Calu3 (cell line): ENCODE data around the gene VPS52. TPM values are rescaled to one million over a fixed set of nuclear protein-coding genes. Genes with fewer than 3 reads are reported as not detected.

Experiments
- BruUV-seq: library from RNA; stranded (reverse); fragments of 400-500 nt; replicated peaks from 2 replicates; lab custom pipeline; 2021; lab: Mats Ljungman, UMichigan
- CTCF ChIA-PET: fragments of 300-600 bp; sonication (Branson Sonifier 250); formaldehyde crosslinking; loops from one replicate; lab custom pipeline; 2022; ENCODE audit warnings: antibody characterized with exemption; lab: Charles Lee
- DNase-seq: peaks from one replicate; pipeline ENCODE4 v3.0.0; 2022
- H3K27ac Mint-ChIP-seq: one replicate; pipeline ENCODE4 v1.8.0; 2022; ENCODE audit warnings: mixed read lengths; ENCODE audit not compliant: unreplicated experiment
- H3K27me3 Mint-ChIP-seq: one replicate; pipeline ENCODE4 v1.8.0; 2022; ENCODE audit warnings: mixed read lengths; ENCODE audit not compliant: unreplicated experiment
- H3K36me3 Mint-ChIP-seq: one replicate; pipeline ENCODE4 v1.8.0; 2022; ENCODE audit warnings: mild to moderate bottlenecking, moderate library complexity, mixed read lengths; ENCODE audit not compliant: insufficient read depth, unreplicated experiment
- H3K4me1 Mint-ChIP-seq: one replicate; pipeline ENCODE4 v1.8.0; 2022; ENCODE audit warnings: mild to moderate bottlenecking, low read depth, mixed read lengths; ENCODE audit not compliant: unreplicated experiment
- H3K4me3 Mint-ChIP-seq: one replicate; pipeline ENCODE4 v1.8.0; 2022; ENCODE audit warnings: mild to moderate bottlenecking, low read depth, moderate library complexity, mixed read lengths; ENCODE audit not compliant: unreplicated experiment
- H3K9me3 Mint-ChIP-seq: one replicate; pipeline ENCODE4 v1.8.0; 2022; ENCODE audit warnings: low read depth, mixed read lengths; ENCODE audit not compliant: unreplicated experiment
- intact Hi-C: fragments of 100-400 bp; cut with micrococcal nuclease; formaldehyde crosslinking; loops from one replicate; pipeline ENCODE4 v1.10.0; 2022; ENCODE audit not compliant: unreplicated experiment
- total RNA-seq: library from RNA; stranded (reverse); gene quantifications from 2 replicates; pipeline ENCODE4 v1.2.3, GENCODE V29; 2022
- TF ChIP-seq, protein P1 (sequence below): fragments of 200-600 bp; IDR thresholded peaks from one replicate; pipeline ENCODE4 v1.8.0; 2022; ENCODE audit warnings: antibody characterized with exemption; ENCODE audit not compliant: unreplicated experiment

VPS52 gene
- total RNA-seq, 1 experiment from 2014 or later: 99.7 TPM

DNA sequence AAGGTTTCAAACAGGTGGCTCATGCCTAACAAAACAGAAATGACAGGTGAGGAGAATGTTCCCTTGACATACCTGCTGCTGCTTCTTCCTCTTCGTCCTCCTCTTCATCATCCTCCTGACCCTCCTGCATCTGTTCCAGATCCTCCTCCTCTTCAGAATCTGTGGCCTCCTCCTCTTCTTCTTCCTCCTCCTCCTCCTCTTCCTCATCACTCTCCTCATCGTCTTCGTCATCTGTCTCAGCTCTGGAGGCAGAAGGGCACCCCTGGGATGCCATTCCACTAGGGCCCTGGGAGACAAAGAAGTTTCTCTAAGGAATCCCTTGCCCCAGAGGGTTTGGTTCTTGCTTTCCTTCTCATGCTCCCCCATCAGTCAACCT lies 48.3 kb upstream of the VPS52 start:
- Mint-ChIP-seq H3K27ac (no peak overlapping the region), H3K4me1 (peaks cover 79% of the 10 kb centered on the region), H3K36me3 (peaks cover 95% of the 10 kb centered on the region), H3K27me3 (no peaks in the 10 kb centered on the region), H3K4me3 (no peak overlapping the region), H3K9me3 (no peaks in the 10 kb centered on the region)
- no TSS peak for BruUV-seq
- CTCF ChIA-PET: interaction anchor here (0.6 kb wide), 1 partner anchor 112 kb away, joined by 4 read pairs; no protein-coding TSS in a partner anchor
- intact Hi-C loops: loop anchor here (5.0 kb wide), 1 partner anchor 72 kb away; the partner anchor contains the start of gene KIFC1
- TF ChIP-seq, protein P1, sequence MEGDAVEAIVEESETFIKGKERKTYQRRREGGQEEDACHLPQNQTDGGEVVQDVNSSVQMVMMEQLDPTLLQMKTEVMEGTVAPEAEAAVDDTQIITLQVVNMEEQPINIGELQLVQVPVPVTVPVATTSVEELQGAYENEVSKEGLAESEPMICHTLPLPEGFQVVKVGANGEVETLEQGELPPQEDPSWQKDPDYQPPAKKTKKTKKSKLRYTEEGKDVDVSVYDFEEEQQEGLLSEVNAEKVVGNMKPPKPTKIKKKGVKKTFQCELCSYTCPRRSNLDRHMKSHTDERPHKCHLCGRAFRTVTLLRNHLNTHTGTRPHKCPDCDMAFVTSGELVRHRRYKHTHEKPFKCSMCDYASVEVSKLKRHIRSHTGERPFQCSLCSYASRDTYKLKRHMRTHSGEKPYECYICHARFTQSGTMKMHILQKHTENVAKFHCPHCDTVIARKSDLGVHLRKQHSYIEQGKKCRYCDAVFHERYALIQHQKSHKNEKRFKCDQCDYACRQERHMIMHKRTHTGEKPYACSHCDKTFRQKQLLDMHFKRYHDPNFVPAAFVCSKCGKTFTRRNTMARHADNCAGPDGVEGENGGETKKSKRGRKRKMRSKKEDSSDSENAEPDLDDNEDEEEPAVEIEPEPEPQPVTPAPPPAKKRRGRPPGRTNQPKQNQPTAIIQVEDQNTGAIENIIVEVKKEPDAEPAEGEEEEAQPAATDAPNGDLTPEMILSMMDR: no peak
- DNase-seq: no peak

DNA sequence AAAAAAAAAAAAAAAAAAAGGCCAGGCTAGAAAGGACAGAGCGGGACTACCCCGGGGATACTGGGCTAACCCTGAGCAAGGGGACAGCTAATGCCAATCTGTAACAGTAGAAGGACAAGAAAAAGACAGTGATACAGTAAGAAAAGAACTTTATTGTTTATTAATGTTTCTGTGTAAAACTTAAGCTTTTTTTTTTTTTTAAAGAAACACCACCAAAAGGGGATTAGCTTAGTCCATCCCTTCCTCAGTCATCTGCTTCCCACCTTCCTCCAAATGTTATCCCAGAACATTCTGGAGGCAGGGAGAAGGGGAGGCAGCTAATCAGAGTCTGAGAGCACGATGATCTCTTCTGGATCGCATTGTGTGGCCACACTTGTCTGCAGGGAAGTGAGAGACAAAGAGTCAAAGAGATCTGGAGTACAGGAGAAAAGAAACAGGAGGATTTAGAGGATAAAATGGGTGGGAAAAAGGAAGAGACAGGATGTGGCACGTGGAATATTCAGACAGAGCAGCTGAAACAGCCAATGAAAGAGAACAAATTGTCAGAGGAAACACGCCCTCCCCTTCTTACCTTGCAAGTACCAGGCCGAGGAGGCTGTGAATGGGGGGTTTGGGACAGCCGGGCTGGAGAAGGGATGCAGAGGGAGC lies 46.9 kb upstream of the VPS52 start:
- TF ChIP-seq, protein P1: no peak
- Mint-ChIP-seq H3K4me1 (peaks cover 78% of the 10 kb centered on the region), H3K36me3 (peaks cover 97% of the 10 kb centered on the region), H3K9me3 (no peaks in the 10 kb centered on the region), H3K27ac (no peak overlapping the region), H3K27me3 (no peaks in the 10 kb centered on the region), H3K4me3 (peak overlapping the region; percentile 98)
- no peak for DNase-seq
- no TSS peak for BruUV-seq
- intact Hi-C loops: loop anchor here (5.0 kb wide), 1 partner anchor 74 kb away; the partner anchor contains the start of gene KIFC1
- CTCF ChIA-PET: interaction anchor here (0.6 to 2.4 kb wide), 11 partner anchors 10 to 416 kb away, joined by 3 to 11 read pairs (median 7); partner anchors contain the start of genes BAK1, PFDN6, WDR46 and ZBTB9

DNA sequence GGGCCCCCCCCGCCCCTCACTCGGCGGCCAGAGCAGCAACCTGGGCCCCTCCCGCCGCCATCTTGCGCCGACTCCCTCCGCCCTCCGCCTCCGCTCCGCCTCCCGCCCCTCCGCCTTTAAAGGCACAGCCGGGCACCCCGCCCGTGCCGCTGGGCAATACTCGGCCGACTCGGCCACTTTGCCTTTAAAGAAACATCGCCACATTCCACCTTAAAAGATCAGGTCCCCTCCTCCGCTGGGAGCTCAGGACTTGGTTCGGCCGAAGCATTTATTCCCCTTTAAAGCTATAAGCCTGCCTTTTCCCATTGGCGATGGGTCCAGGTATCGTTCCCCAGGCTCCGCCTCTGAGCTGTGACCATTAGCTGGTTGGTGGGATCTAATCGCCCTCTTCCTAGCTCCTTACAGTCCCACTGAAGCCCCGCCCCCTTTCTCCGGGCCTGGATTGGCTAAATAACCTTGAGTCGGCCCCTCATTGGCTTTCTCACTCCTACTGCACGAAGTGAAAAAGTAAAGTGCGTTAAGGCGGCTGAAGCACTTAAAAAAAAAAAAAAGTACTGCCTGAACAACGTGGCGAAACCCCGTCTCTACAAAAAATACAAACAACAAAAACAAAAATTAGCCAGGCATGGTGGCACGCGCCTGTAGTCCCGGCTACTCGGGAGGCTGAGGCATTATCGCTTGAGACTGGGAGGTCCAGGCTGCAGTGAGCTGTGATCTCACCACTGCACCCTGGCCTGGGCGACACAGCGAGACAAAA lies 46.2 kb upstream of the VPS52 start, which contains the start of gene ZBTB22:
Gene ZBTB22, minus strand, starts transcription at position 76 of the 757 bp plus-strand sequence. CDS start 828 bp downstream, outside the sequence.
- Mint-ChIP-seq H3K36me3 (peaks cover 97% of the 10 kb centered on the region), H3K9me3 (no peaks in the 10 kb centered on the region), H3K27me3 (no peaks in the 10 kb centered on the region), H3K4me1 (peaks cover 75% of the 10 kb centered on the region), H3K27ac (peak within 1 kb of the TSS; percentile 90), H3K4me3 (peak within 1 kb of the TSS; percentile 98)
- intact Hi-C loops: loop anchor here (5.0 kb wide), 1 partner anchor 74 kb away; the partner anchor contains the start of gene KIFC1
- BruUV-seq: no TSS peak
- peak; percentile 100 for DNase-seq
- TF ChIP-seq, protein P1: no peak
- CTCF ChIA-PET: interaction anchor here (0.6 to 2.4 kb wide), 21 partner anchors 11 to 479 kb away, joined by 3 to 11 read pairs (median 5); partner anchors contain the start of genes BAK1, PFDN6, PHF1 and TAP2

DNA sequence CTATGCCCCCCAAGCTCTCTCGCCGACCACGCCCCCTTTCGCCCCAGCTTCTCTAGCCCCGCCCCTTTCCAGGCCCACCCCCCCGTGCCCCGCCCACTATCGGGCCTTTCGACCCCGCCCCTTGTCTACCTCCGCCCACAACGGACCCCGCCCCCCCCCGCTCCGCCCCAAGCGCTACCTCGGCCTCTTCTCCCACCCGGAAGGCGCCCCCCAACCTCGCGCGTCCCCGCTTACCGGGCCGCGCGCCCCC lies 45.7 kb upstream of the VPS52 start:
- CTCF ChIA-PET: interaction anchor here (0.6 to 2.4 kb wide), 18 partner anchors 11 to 507 kb away, joined by 3 to 11 read pairs (median 4); partner anchors contain the start of genes BAK1, PFDN6, PHF1 and TAP2
- Mint-ChIP-seq H3K9me3 (no peaks in the 10 kb centered on the region), H3K27me3 (no peaks in the 10 kb centered on the region), H3K4me1 (peaks cover 73% of the 10 kb centered on the region), H3K27ac (peak overlapping the region; percentile 90), H3K36me3 (peaks cover 97% of the 10 kb centered on the region), H3K4me3 (peak overlapping the region; percentile 98)
- BruUV-seq: no TSS peak
- intact Hi-C loops: loop anchor here (5.0 kb wide), 1 partner anchor 75 kb away; the partner anchor contains the start of gene KIFC1
- no peak for DNase-seq
- TF ChIP-seq, protein P1: no peak
